MM.1S (cell line): ENCODE data around the gene PAK2.

Source experiments
- DNase-seq: peaks from one replicate; pipeline ENCODE4 v3.0.0-alpha.2; 2015
- H2AFZ ChIP-seq: fragments of 300-600 bp; sonication (generic); 2 replicates; pipeline ENCODE4 v1.6.0; 2016; ENCODE audit warnings: antibody characterized with exemption, low read length
- H3F3A ChIP-seq: fragments of 300-600 bp; sonication (generic); 2 replicates; pipeline ENCODE4 v1.6.1; 2016; ENCODE audit warnings: mild to moderate bottlenecking, antibody characterized with exemption, low read length, moderate library complexity, mixed read lengths; ENCODE audit not compliant: insufficient read depth
- H3K27ac ChIP-seq: fragments of 300-600 bp; sonication (generic); 2 replicates; pipeline ENCODE4 v1.5.1; 2016; ENCODE audit warnings: mild to moderate bottlenecking, low read length
- H3K27me3 ChIP-seq: fragments of 300-600 bp; sonication (generic); replicated peaks from 2 replicates; pipeline ENCODE4 v1.6.0; 2016; ENCODE audit warnings: low read length; ENCODE audit not compliant: insufficient read depth
- H3K36me3 ChIP-seq: fragments of 300-600 bp; sonication (generic); replicated peaks from 2 replicates; pipeline ENCODE4 v1.6.1; 2016; ENCODE audit warnings: mild to moderate bottlenecking, low read length, mixed read lengths; ENCODE audit not compliant: insufficient read depth
- H3K4me1 ChIP-seq: fragments of 300-600 bp; sonication (generic); 2 replicates; pipeline ENCODE4 v1.6.1; 2016; ENCODE audit warnings: low read length, mixed read lengths
- H3K4me2 ChIP-seq: fragments of 300-600 bp; sonication (generic); 2 replicates; pipeline ENCODE4 v1.6.0; 2016; ENCODE audit warnings: low read depth, low read length
- H3K4me3 ChIP-seq: fragments of 300-600 bp; sonication (generic); 2 replicates; pipeline ENCODE4 v1.5.1; 2016; ENCODE audit warnings: low read length, mixed read lengths
- H3K79me2 ChIP-seq: fragments of 300-600 bp; sonication (generic); 2 replicates; pipeline ENCODE4 v1.6.1; 2016; ENCODE audit warnings: mixed run types, low read length, mixed read lengths
- H3K9ac ChIP-seq: fragments of 300-600 bp; sonication (generic); 2 replicates; pipeline ENCODE4 v1.6.1; 2016; ENCODE audit warnings: low read length, mixed read lengths
- H3K9me2 ChIP-seq: fragments of 300-600 bp; sonication (generic); replicated peaks from 2 replicates; pipeline ENCODE4 v1.6.1; 2016; ENCODE audit warnings: mild to moderate bottlenecking, low read length, mixed read lengths; ENCODE audit not compliant: insufficient read depth
- H3K9me3 ChIP-seq: fragments of 300-600 bp; sonication (generic); replicated peaks from 2 replicates; pipeline ENCODE4 v1.6.1; 2016; ENCODE audit warnings: mild to moderate bottlenecking, low read length, mixed read lengths; ENCODE audit not compliant: insufficient read depth
- H4K20me1 ChIP-seq: fragments of 300-600 bp; sonication (generic); 2 replicates; pipeline ENCODE4 v1.6.1; 2016; ENCODE audit warnings: mild to moderate bottlenecking, low read length, moderate library complexity, mixed read lengths; ENCODE audit not compliant: insufficient read depth
- EZH2 ChIP-seq: fragments of 300-600 bp; sonication (generic); optimal IDR thresholded peaks from 2 replicates; pipeline ENCODE3; 2017; ENCODE audit warnings: low read depth, mild to moderate bottlenecking, antibody characterized with exemption, low read length, mixed read lengths
- EZH2phosphoT487 ChIP-seq: fragments of 300-600 bp; sonication (generic); IDR thresholded peaks from 2 replicates; pipeline ENCODE4 v1.6.1; 2018; ENCODE audit warnings: antibody characterized with exemption, low read length
- TF ChIP-seq, protein P1 (sequence below): fragments of 300-600 bp; sonication (generic); IDR thresholded peaks from 2 replicates; pipeline ENCODE4 v1.5.1; 2016; ENCODE audit warnings: antibody characterized with exemption, low read length, mixed read lengths

PAK2 gene

DNA sequence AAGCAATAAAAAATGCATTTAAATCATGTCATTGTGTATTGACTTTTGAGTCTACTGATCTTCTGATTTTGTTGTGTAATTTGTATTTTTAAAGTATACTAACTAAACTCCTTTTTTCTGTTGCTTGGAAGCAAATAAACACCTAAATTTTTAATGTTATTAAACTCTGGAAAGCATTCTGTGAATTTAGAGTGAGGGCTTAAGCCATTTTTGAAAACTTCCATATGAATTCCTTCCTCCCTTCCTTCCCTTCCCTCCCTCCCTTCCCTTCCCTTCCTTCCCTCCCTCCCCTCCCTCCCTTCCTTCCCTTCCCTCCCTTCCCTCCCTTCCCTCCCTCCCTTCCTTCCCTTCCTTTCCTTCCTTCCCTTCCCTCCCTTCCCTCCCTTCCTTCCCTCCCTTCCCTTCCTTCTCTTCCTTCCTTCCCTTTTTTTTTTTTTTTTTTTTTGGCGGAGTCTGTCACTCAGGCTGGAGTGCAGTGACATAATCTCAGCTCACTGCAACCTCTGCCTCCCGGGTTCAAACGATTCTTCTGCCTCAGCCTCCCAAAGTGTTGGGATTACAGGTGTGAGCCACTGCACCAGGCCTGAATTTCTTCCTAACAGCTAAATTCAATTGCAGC is 71.4 kb downstream of the PAK2 start:
- Histone ChIP-seq H3K27ac (no peak overlapping the region), H4K20me1 (no peaks in the 10 kb centered on the region), H3K27me3 (no peaks in the 10 kb centered on the region), H3K4me3 (no peak overlapping the region), H3K4me2 (no peak overlapping the region), H3K4me1 (no peaks in the 10 kb centered on the region), H3K9me2 (no peaks in the 10 kb centered on the region), H2AFZ (no peak overlapping the region), H3K9me3 (no peaks in the 10 kb centered on the region), H3F3A (peaks cover 5% of the 10 kb centered on the region; the same call in 1 of the 2 replicates), H3K79me2 (peaks cover 3% of the 10 kb centered on the region; the same call in 1 of the 2 replicates), H3K36me3 (peaks cover 21% of the 10 kb centered on the region; the same call in 1 of the 2 replicates), H3K9ac (no peak overlapping the region)
- no peak for DNase-seq
- TF ChIP-seq EZH2 (no peak), EZH2phosphoT487 (no peak)
- TF ChIP-seq, protein P1, sequence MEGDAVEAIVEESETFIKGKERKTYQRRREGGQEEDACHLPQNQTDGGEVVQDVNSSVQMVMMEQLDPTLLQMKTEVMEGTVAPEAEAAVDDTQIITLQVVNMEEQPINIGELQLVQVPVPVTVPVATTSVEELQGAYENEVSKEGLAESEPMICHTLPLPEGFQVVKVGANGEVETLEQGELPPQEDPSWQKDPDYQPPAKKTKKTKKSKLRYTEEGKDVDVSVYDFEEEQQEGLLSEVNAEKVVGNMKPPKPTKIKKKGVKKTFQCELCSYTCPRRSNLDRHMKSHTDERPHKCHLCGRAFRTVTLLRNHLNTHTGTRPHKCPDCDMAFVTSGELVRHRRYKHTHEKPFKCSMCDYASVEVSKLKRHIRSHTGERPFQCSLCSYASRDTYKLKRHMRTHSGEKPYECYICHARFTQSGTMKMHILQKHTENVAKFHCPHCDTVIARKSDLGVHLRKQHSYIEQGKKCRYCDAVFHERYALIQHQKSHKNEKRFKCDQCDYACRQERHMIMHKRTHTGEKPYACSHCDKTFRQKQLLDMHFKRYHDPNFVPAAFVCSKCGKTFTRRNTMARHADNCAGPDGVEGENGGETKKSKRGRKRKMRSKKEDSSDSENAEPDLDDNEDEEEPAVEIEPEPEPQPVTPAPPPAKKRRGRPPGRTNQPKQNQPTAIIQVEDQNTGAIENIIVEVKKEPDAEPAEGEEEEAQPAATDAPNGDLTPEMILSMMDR = no peak

DNA sequence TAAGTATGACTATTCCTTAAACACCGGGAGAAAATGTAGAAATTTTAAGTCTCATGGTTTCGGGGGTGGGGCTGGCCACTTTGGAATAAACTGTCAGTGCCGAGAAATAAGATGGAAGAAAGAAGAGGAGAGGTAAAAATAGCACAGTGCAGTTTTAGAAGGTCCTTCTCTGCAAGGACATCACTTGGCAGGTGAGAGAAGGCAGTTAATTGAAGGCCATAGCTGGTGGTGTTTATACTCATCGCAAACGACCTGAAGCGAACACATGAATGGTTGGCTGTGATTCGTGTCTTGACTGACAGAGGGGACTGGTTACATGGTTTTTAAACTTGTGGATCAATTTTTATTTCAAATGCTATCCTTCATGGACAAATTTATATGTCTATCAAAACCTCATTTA is 73.2 kb downstream of the PAK2 start:
- DNase-seq = no peak
- no peaks in the 10 kb centered on the region for H3K9me3 ChIP-seq
- H3K4me1 ChIP-seq = no peaks in the 10 kb centered on the region
- no peaks in the 10 kb centered on the region for H3K27me3 ChIP-seq
- no peak overlapping the region for H3K4me3 ChIP-seq
- TF ChIP-seq EZH2 = no peak
- TF ChIP-seq EZH2phosphoT487 = no peak
- TF ChIP-seq, protein P1 = no peak
- peaks cover 5% of the 10 kb centered on the region; the same call in 1 of the 2 replicates for H3F3A ChIP-seq
- no peak overlapping the region for H3K4me2 ChIP-seq
- H3K27ac ChIP-seq = no peak overlapping the region
- H3K9me2 ChIP-seq = no peaks in the 10 kb centered on the region
- H3K36me3 ChIP-seq = peaks cover 10% of the 10 kb centered on the region; the same call in 1 of the 2 replicates
- no peak overlapping the region for H3K9ac ChIP-seq
- no peak overlapping the region for H2AFZ ChIP-seq
- H3K79me2 ChIP-seq = peaks cover 3% of the 10 kb centered on the region; the same call in 1 of the 2 replicates
- no peaks in the 10 kb centered on the region for H4K20me1 ChIP-seq

DNA sequence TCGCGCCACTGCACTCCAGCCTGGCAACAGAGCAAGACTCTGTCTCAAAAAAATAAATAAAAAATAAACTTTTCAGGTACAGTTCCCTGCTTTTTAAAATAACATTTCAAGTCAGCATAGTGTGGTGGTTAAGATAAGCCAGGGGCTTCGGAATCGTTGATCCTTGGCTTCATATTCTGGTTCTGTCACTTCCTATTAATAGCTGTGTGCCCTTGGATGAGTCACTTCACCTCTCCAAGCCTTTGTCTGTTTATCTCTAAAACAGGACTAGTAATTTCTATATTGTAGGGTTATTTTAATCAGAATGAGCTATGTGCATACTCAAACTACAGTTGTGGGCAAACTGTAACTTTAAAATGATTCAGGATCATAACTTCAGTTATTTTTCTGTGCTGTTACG is 74.2 kb downstream of the PAK2 start:
- H3K4me1 ChIP-seq = no peaks in the 10 kb centered on the region
- TF ChIP-seq, protein P1 = no peak
- TF ChIP-seq EZH2 = no peak
- TF ChIP-seq EZH2phosphoT487 = no peak

More for the DNA sequence above, 74.2 kb downstream of the PAK2 start:
- Histone ChIP-seq H3K9me2 (no peaks in the 10 kb centered on the region), H4K20me1 (no peaks in the 10 kb centered on the region), H3K27ac (no peak overlapping the region), H3K4me2 (no peak overlapping the region), H3K4me3 (no peak overlapping the region), H2AFZ (no peak overlapping the region), H3K79me2 (peaks cover 3% of the 10 kb centered on the region; the same call in 1 of the 2 replicates), H3F3A (peaks cover 5% of the 10 kb centered on the region; the same call in 1 of the 2 replicates), H3K9ac (no peak overlapping the region), H3K9me3 (no peaks in the 10 kb centered on the region), H3K36me3 (peaks cover 10% of the 10 kb centered on the region; the same call in 1 of the 2 replicates), H3K27me3 (no peaks in the 10 kb centered on the region)
- no peak for DNase-seq
